Measurements from ENCODE around the gene CSNK1D.

- TF ChIP-seq ATF3 (CRISPR knock-in tag; conservative IDR thresholded peaks at IDR 0.05) (no peak), CTCF (IDR thresholded peaks at IDR 0.05) (no peak)
Measured at GRCh38 chr17:82314727-82315605, 41.5 kb upstream of the CSNK1D start.
